GM08714 (cell line): ENCODE results near the gene MAN1A1.
"Not testable (repeated sequence)": the region's sequence is repeated elsewhere in the genome, so short reads cannot be mapped to it uniquely, and the experiment has no call there.

Experiments used
- H3K4me3 ChIP-seq: fragments of 200-500 bp; sonication (Bioruptor generic); 2 replicates; pipeline ENCODE4 v1.5.1; 2014; ENCODE audit warnings: mild to moderate bottlenecking, low read length, inconsistent platforms
- ZNF274 ChIP-seq: IDR thresholded peaks from 2 replicates; pipeline ENCODE4 v1.6.1; 2012; ENCODE audit warnings: mild to moderate bottlenecking, low read depth, low read length

Gene MAN1A1

GRCh38 chr6:119172824-119173223, 176.7 kb downstream of the MAN1A1 start:
- TF ChIP-seq ZNF274: no peak

GRCh38 chr6:119171864-119172588, 177.5 kb downstream of the MAN1A1 start:
- H3K4me3 ChIP-seq: no peak overlapping the region
- no peak for TF ChIP-seq ZNF274

More at GRCh38 chr6:119172824-119173223, 176.7 kb downstream of the MAN1A1 start:
- H3K4me3 ChIP-seq: no peak overlapping the region

GRCh38 chr6:119171088-119171841, 178.3 kb downstream of the MAN1A1 start:
- no peak overlapping the region for H3K4me3 ChIP-seq
- TF ChIP-seq ZNF274: no peak

- no peak overlapping the region for H3K4me3 ChIP-seq
- TF ChIP-seq ZNF274: no peak
Measured at GRCh38 chr6:119170447-119171087, 179.0 kb downstream of the MAN1A1 start.

GRCh38 chr6:119170103-119170446, 179.5 kb downstream of the MAN1A1 start:
- H3K4me3 ChIP-seq: no peak overlapping the region
- TF ChIP-seq ZNF274: no peak

- not testable (repeated sequence) for H3K4me3 ChIP-seq
Measured at GRCh38 chr6:119169355-119169754, 180.2 kb downstream of the MAN1A1 start.

GRCh38 chr6:119166024-119166784, 183.4 kb downstream of the MAN1A1 start:
- no peak for TF ChIP-seq ZNF274
- H3K4me3 ChIP-seq: no peak overlapping the region

GRCh38 chr6:119163006-119163405, 186.6 kb downstream of the MAN1A1 start:
- TF ChIP-seq ZNF274: no peak
- no peak overlapping the region for H3K4me3 ChIP-seq

GRCh38 chr6:119162134-119162775, 187.3 kb downstream of the MAN1A1 start:
- TF ChIP-seq ZNF274: no peak
- H3K4me3 ChIP-seq: no peak overlapping the region

GRCh38 chr6:119161438-119161837, 188.1 kb downstream of the MAN1A1 start:
- TF ChIP-seq ZNF274: no peak
- H3K4me3 ChIP-seq: no peak overlapping the region

- no peak overlapping the region for H3K4me3 ChIP-seq
- no peak for TF ChIP-seq ZNF274
Measured at GRCh38 chr6:119160911-119161310, 188.7 kb downstream of the MAN1A1 start.

GRCh38 chr6:119158057-119158848, 191.3 kb downstream of the MAN1A1 start:
- no peak for TF ChIP-seq ZNF274
- no peak overlapping the region for H3K4me3 ChIP-seq

GRCh38 chr6:119157506-119157815, 192.1 kb downstream of the MAN1A1 start:
- no peak for TF ChIP-seq ZNF274
- no peak overlapping the region for H3K4me3 ChIP-seq
